Hepatocyte (in vitro differentiated cells): ENCODE data around the gene SLC45A3.

ENCODE experiments used
- CTCF ChIP-seq: fragments of 200-600 bp; sonication (generic); IDR thresholded peaks from 2 replicates; pipeline ENCODE4 v1.5.1; 2016; ENCODE audit warnings: antibody characterized with exemption, mild to moderate bottlenecking; ENCODE audit not compliant: poor library complexity
- EZH2 ChIP-seq: fragments of 200-600 bp; sonication (generic); IDR thresholded peaks from 2 replicates; pipeline ENCODE4 v1.6.1; 2016; ENCODE audit warnings: antibody characterized with exemption, mild to moderate bottlenecking, borderline replicate concordance
- EZH2phosphoT487 ChIP-seq: fragments of 200-600 bp; sonication (generic); IDR thresholded peaks from one replicate; pipeline ENCODE4 v1.6.1; 2018; ENCODE audit warnings: antibody characterized with exemption, mild to moderate bottlenecking, low read depth, moderate library complexity; ENCODE audit not compliant: unreplicated experiment, severe bottlenecking

- TF ChIP-seq CTCF (no peak), EZH2 (no peak), EZH2phosphoT487 (no peak)
Observed at GRCh38 chr1:205704903-205705302, 24.6 kb upstream of the SLC45A3 start.
